Kidney epithelial cell (primary cell): ENCODE results near the gene KCTD19. TPM values are rescaled to one million over a fixed set of nuclear protein-coding genes. Genes with fewer than 3 reads are reported as not detected.
"Not testable (repeated sequence)": the region's sequence is repeated elsewhere in the genome, so short reads cannot be mapped to it uniquely, and the experiment has no call there.

Experiments
- DNase-seq: peaks from one replicate; pipeline ENCODE4 v3.0.0-alpha.2; 2010; ENCODE audit warnings: low read depth
- H3K27me3 ChIP-seq: 2 replicates; pipeline ENCODE4 v1.6.0; 2011; ENCODE audit warnings: low read length; ENCODE audit not compliant: control insufficient read depth, insufficient read depth
- H3K36me3 ChIP-seq: 2 replicates; pipeline ENCODE4 v1.5.1; 2011; ENCODE audit warnings: low read length; ENCODE audit not compliant: control insufficient read depth, insufficient read depth
- H3K4me3 ChIP-seq: 2 replicates; pipeline ENCODE4 v1.5.1; 2011; ENCODE audit warnings: low read depth, mild to moderate bottlenecking, control low read depth, low read length
- CTCF ChIP-seq: IDR thresholded peaks from 2 replicates; pipeline ENCODE4 v1.5.1; 2011; ENCODE audit warnings: mild to moderate bottlenecking, moderate library complexity, low read length, control low read depth, inconsistent platforms; ENCODE audit not compliant: insufficient read depth, poor library complexity, severe bottlenecking
- total RNA-seq: library from RNA; depleted of rRNA; stranded (reverse); fragments of >200 nt; gene quantifications from 2 replicates; pipeline ENCODE4 v1.2.3, GENCODE V29; 2015

The KCTD19 gene
- total RNA-seq, 1 donor from 2014 or later, result 0.08 TPM

GRCh38 chr16:67357561-67357960 is 31.0 kb upstream of the KCTD19 start:
- Histone ChIP-seq H3K27me3 (peaks cover 4% of the 10 kb centered on the region), H3K4me3 (no peak overlapping the region), H3K36me3 (no peaks in the 10 kb centered on the region)
- no peak for TF ChIP-seq CTCF
- DNase-seq, result no peak

DNA sequence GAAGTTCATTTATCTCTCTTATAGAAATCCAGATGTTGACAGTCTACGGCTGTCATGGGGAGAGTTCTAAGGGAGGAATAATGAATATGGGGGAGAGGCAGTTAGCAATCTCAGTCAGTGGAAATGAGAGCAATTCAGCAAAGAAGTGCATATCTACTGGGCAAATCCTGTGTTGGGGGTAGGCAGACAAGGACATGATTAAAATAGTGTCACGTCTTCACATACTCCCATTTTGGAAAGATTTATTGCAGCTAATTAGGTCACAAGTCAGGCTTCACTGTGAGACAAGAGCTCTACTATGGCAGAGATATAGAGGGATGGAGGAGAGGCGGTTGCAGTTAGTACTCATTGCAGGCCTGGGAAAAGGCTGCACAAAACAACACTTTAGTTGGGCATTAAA is 29.9 kb upstream of the KCTD19 start:
- DNase-seq, result no peak

GRCh38 chr16:67352463-67352862 is 25.9 kb upstream of the KCTD19 start:
- not testable (repeated sequence) for H3K36me3 ChIP-seq, H3K4me3 ChIP-seq, DNase-seq, H3K27me3 ChIP-seq

More for the DNA sequence above, 29.9 kb upstream of the KCTD19 start:
- TF ChIP-seq CTCF, result no peak
- H3K36me3 ChIP-seq, result no peaks in the 10 kb centered on the region
- H3K4me3 ChIP-seq, result no peak overlapping the region
- peaks cover 4% of the 10 kb centered on the region for H3K27me3 ChIP-seq

DNA sequence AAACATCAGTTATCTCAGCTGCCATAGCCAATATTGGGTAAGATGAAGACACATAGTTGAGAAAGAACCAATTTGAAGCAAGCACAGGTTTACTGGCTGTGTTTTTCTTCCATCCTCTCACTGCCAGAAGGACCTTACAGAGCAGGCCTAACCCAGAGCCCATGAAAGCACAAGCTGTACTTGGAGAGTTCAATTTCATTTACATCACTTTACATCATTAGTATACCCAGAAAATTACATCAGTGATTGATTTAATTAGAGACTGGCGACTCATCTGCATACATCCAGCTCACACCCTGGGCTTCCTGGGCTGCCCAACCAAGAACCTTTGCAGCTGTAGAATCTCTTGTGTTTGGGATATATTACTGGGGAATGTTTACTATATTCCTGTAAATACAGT is 23.8 kb upstream of the KCTD19 start:
- no peak for DNase-seq
- Histone ChIP-seq H3K27me3 (no peaks in the 10 kb centered on the region), H3K36me3 (no peaks in the 10 kb centered on the region), H3K4me3 (no peak overlapping the region)
- no peak for TF ChIP-seq CTCF

DNA sequence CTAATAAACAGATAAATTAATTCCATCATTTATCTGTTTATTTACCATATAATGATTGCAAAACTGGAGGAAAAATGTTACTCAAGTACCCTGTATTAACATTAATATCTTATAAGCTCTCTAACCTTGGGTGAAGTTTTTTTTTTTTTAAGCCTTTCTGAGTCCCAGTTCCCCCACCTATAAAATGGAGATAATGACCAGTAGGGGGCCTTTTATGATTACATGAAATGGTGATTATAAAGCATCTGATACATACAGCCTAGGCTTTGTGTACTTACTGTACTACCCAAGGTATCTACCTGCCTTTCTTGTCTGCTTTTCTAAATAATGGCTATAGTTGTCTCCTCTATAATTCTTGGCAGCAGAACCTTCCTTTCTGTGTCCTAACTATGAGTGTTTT is 22.6 kb upstream of the KCTD19 start:
- Histone ChIP-seq H3K4me3 (no peak overlapping the region), H3K36me3 (no peaks in the 10 kb centered on the region), H3K27me3 (no peaks in the 10 kb centered on the region)
- TF ChIP-seq CTCF, result peak; percentile 32
- DNase-seq, result no peak

DNA sequence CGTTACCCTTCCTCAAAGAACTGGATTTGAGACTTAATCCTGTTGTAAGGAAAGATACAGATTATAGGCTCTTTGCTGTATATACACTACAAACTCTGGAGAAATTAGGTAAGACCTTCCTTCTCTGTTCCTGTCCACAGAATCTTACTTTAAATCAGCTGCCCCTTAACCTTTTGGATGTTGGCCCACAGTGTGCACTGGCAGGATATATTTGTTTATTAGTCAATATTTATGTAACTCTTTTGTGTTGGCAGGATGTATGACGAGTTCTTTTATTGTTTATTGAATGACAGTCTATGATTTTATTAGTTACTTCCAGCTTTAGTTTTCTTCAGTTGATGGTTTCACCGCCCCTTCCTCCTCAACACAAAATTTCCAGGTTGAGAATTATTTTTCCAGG is 19.8 kb upstream of the KCTD19 start:
- no peak for TF ChIP-seq CTCF
- no peaks in the 10 kb centered on the region for H3K36me3 ChIP-seq
- H3K4me3 ChIP-seq, result no peak overlapping the region
- no peak for DNase-seq
- H3K27me3 ChIP-seq, result no peaks in the 10 kb centered on the region
